Measurements from ENCODE around the gene SPACA6. TPM values are rescaled to one million over a fixed set of nuclear protein-coding genes. Genes with fewer than 3 reads are reported as not detected.

The SPACA6 gene
- polyA plus RNA-seq, 1 experiment, result 8.5 TPM

- Histone ChIP-seq H3K36me3 (ENCODE audit: control insufficient read depth, insufficient read depth, low read length) (peaks cover 24% of the 10 kb centered on the region), H3K4me3 (ENCODE audit: low read depth, low read length) (no peak overlapping the region), H3K27me3 (ENCODE audit: control insufficient read depth, insufficient read depth, low read length) (no peaks in the 10 kb centered on the region)
- ChIA-PET CTCF (no interaction called here), POLR2A (no interaction called here)
- TF ChIP-seq CTCF (IDR thresholded peaks at IDR 0.05; ENCODE audit: insufficient read depth, low read depth, low read length), result no peak
- no peak for DNase-seq (ENCODE audit: low read depth)
These were observed 2.7 kb downstream of the SPACA6 start for GRCh38 chr19:51695702-51696315.

- H3K4me3 ChIP-seq (ENCODE audit: low read depth, low read length), result no peak overlapping the region
- no peaks in the 10 kb centered on the region for H3K27me3 ChIP-seq (ENCODE audit: control insufficient read depth, insufficient read depth, low read length)
- no peak for TF ChIP-seq CTCF (IDR thresholded peaks at IDR 0.05; ENCODE audit: insufficient read depth, low read depth, low read length)
- peaks cover 29% of the 10 kb centered on the region for H3K36me3 ChIP-seq (ENCODE audit: control insufficient read depth, insufficient read depth, low read length)
- no peak for DNase-seq (ENCODE audit: low read depth)
- POLR2A ChIA-PET, result no interaction called here
- CTCF ChIA-PET, result no interaction called here
These were observed 3.5 kb downstream of the SPACA6 start for GRCh38 chr19:51696606-51697005.

DNA sequence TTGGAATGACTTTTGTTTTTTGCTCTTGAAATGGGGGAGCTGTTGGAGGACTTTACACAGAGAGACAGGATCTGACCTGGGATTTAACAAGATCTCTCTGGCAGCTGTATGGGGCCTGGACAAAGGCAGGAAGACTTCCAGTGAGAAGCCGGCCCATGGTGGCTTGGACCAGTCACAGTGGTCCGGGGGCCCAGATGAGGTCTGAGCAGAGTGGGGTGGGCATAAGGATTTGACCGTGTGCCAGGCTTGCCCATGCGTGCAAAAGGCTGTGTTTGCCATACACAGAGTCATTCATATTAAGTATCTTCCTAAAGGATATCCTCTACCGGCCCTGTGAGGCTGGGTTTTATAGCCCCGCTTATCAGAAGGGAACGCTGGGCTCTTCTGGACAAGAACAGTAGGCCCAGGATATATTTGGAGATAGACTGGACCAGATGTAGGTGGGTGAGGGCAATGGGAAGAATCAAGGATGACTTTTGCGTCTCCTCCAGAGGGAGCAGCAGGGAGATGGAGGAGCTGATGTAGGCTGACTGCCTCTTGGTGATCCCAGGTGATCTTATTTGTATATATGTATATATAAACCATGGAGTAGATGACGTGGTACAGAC lies 4.1 kb downstream of the SPACA6 start:
- Histone ChIP-seq H3K27me3 (ENCODE audit: control insufficient read depth, insufficient read depth, low read length) (no peaks in the 10 kb centered on the region), H3K36me3 (ENCODE audit: control insufficient read depth, insufficient read depth, low read length) (peaks cover 33% of the 10 kb centered on the region), H3K4me3 (ENCODE audit: low read depth, low read length) (no peak overlapping the region)
- CTCF ChIA-PET, result no interaction called here
- POLR2A ChIA-PET, result no interaction called here
- TF ChIP-seq CTCF (IDR thresholded peaks at IDR 0.05; ENCODE audit: insufficient read depth, low read depth, low read length), result no peak
- DNase-seq (ENCODE audit: low read depth), result no peak

DNA sequence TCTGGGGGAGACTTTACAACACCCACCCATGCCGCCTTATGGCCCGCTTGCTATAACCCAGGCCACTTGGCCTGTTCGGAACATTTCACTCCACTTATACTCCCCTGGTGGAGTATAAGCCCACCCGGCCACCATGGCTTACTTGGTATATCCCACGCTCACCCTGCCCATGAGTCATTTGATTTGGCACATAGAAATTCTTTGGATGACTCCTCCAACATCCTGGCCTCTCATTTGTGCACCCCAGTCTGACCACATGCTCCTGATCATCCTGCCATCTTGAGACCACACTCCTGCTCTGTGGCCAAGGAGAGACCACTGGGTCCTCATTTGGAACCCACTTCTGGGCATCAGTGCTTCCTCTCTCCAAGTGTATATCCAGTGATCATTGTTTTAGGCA lies 5.2 kb downstream of the SPACA6 start:
- no peaks in the 10 kb centered on the region for H3K27me3 ChIP-seq (ENCODE audit: control insufficient read depth, insufficient read depth, low read length)
- no peak for TF ChIP-seq CTCF (IDR thresholded peaks at IDR 0.05; ENCODE audit: insufficient read depth, low read depth, low read length)
- no peak overlapping the region for H3K4me3 ChIP-seq (ENCODE audit: low read depth, low read length)
- peaks cover 30% of the 10 kb centered on the region for H3K36me3 ChIP-seq (ENCODE audit: control insufficient read depth, insufficient read depth, low read length)
- POLR2A ChIA-PET, result no interaction called here
- DNase-seq (ENCODE audit: low read depth), result no peak
- CTCF ChIA-PET, result no interaction called here

DNA sequence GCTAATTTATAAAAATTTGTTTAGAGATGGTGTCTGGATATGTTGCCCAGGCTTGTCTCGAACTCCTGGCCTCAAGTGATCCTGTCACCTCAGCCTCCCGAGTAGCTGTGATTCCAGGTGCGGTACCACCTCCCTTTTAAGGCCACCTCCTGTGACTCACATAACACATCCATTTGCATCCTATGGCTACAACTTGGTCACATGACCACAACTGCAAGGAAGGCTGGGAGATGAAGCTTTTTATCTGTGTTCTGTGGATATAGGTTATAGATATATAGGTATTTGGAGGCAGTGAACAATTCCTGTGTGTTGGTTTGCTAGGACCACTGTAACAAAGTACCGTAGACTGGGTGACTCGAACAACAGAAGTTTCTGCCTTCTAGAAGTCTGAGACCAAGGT lies 6.0 kb downstream of the SPACA6 start:
- no peak for TF ChIP-seq CTCF (IDR thresholded peaks at IDR 0.05; ENCODE audit: insufficient read depth, low read depth, low read length)
- DNase-seq (ENCODE audit: low read depth), result no peak
- POLR2A ChIA-PET, result interaction anchor here (0.5 kb wide), 1 partner anchor 9 kb away, joined by 3 read pairs; no protein-coding TSS in a partner anchor
- no peak overlapping the region for H3K4me3 ChIP-seq (ENCODE audit: low read depth, low read length)
- H3K27me3 ChIP-seq (ENCODE audit: control insufficient read depth, insufficient read depth, low read length), result no peaks in the 10 kb centered on the region
- CTCF ChIA-PET, result no interaction called here
- peaks cover 29% of the 10 kb centered on the region for H3K36me3 ChIP-seq (ENCODE audit: control insufficient read depth, insufficient read depth, low read length)

Measured in BJ (cell line).